GM12891 (cell line): ENCODE data around the gene MCTP1.

ENCODE experiments used
- PAX5 ChIP-seq: IDR thresholded peaks from 2 replicates; pipeline ENCODE4 v1.6.1; 2011; ENCODE audit warnings: low read length, moderate library complexity, mild to moderate bottlenecking; ENCODE audit not compliant: insufficient read depth, severe bottlenecking
- POLR2A ChIP-seq: IDR thresholded peaks from 2 replicates; pipeline ENCODE4 v1.6.1; 2011; ENCODE audit warnings: low read depth, low read length, control low read depth
- POLR2AphosphoS5 ChIP-seq: IDR thresholded peaks from 2 replicates; pipeline ENCODE4 v1.6.1; 2011; ENCODE audit warnings: low read depth, low read length, control low read depth
- SPI1 ChIP-seq: IDR thresholded peaks from 2 replicates; pipeline ENCODE4 v1.6.1; 2011; ENCODE audit warnings: low read depth, low read length, control low read depth
- TAF1 ChIP-seq: IDR thresholded peaks from 2 replicates; pipeline ENCODE4 v1.6.1; 2011; ENCODE audit warnings: low read depth, low read length, control low read depth

DNA sequence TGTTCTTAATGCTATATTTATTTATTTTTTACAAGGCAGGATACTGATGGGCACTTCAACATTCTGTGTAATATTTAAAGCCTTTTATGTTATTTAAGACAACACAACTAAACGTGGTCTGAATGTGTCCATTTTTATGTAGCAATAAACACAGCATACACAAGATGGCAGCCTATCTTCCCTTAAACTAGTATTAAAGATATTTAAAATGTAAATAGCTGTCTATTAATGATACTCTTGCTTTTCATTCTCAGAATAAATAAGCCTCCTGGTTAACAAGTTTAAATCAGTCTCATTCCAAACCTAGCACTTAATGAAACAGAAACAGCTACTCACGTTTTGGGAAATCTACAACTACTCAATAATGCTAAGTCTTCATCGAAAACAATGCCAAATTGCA lies 315.7 kb downstream of the MCTP1 start:
- TF ChIP-seq POLR2A, result no peak
- no peak for TF ChIP-seq POLR2AphosphoS5
- no peak for TF ChIP-seq TAF1
- no peak for TF ChIP-seq SPI1
- TF ChIP-seq PAX5, result no peak
